MM.1S (cell line): ENCODE data around the gene EMP3.

Source experiments
- DNase-seq: peaks from one replicate; pipeline ENCODE4 v3.0.0-alpha.2; 2015
- H2AFZ ChIP-seq: fragments of 300-600 bp; sonication (generic); 2 replicates; pipeline ENCODE4 v1.6.0; 2016; ENCODE audit warnings: antibody characterized with exemption, low read length
- H3F3A ChIP-seq: fragments of 300-600 bp; sonication (generic); 2 replicates; pipeline ENCODE4 v1.6.1; 2016; ENCODE audit warnings: mild to moderate bottlenecking, antibody characterized with exemption, low read length, moderate library complexity, mixed read lengths; ENCODE audit not compliant: insufficient read depth
- H3K27ac ChIP-seq: fragments of 300-600 bp; sonication (generic); 2 replicates; pipeline ENCODE4 v1.5.1; 2016; ENCODE audit warnings: mild to moderate bottlenecking, low read length
- H3K27me3 ChIP-seq: fragments of 300-600 bp; sonication (generic); replicated peaks from 2 replicates; pipeline ENCODE4 v1.6.0; 2016; ENCODE audit warnings: low read length; ENCODE audit not compliant: insufficient read depth
- H3K36me3 ChIP-seq: fragments of 300-600 bp; sonication (generic); replicated peaks from 2 replicates; pipeline ENCODE4 v1.6.1; 2016; ENCODE audit warnings: mild to moderate bottlenecking, low read length, mixed read lengths; ENCODE audit not compliant: insufficient read depth
- H3K4me1 ChIP-seq: fragments of 300-600 bp; sonication (generic); 2 replicates; pipeline ENCODE4 v1.6.1; 2016; ENCODE audit warnings: low read length, mixed read lengths
- H3K4me2 ChIP-seq: fragments of 300-600 bp; sonication (generic); 2 replicates; pipeline ENCODE4 v1.6.0; 2016; ENCODE audit warnings: low read depth, low read length
- H3K4me3 ChIP-seq: fragments of 300-600 bp; sonication (generic); 2 replicates; pipeline ENCODE4 v1.5.1; 2016; ENCODE audit warnings: low read length, mixed read lengths
- H3K79me2 ChIP-seq: fragments of 300-600 bp; sonication (generic); 2 replicates; pipeline ENCODE4 v1.6.1; 2016; ENCODE audit warnings: mixed run types, low read length, mixed read lengths
- H3K9ac ChIP-seq: fragments of 300-600 bp; sonication (generic); 2 replicates; pipeline ENCODE4 v1.6.1; 2016; ENCODE audit warnings: low read length, mixed read lengths
- H3K9me2 ChIP-seq: fragments of 300-600 bp; sonication (generic); replicated peaks from 2 replicates; pipeline ENCODE4 v1.6.1; 2016; ENCODE audit warnings: mild to moderate bottlenecking, low read length, mixed read lengths; ENCODE audit not compliant: insufficient read depth
- H3K9me3 ChIP-seq: fragments of 300-600 bp; sonication (generic); replicated peaks from 2 replicates; pipeline ENCODE4 v1.6.1; 2016; ENCODE audit warnings: mild to moderate bottlenecking, low read length, mixed read lengths; ENCODE audit not compliant: insufficient read depth
- H4K20me1 ChIP-seq: fragments of 300-600 bp; sonication (generic); 2 replicates; pipeline ENCODE4 v1.6.1; 2016; ENCODE audit warnings: mild to moderate bottlenecking, low read length, moderate library complexity, mixed read lengths; ENCODE audit not compliant: insufficient read depth
- CTCF ChIP-seq: fragments of 300-600 bp; sonication (generic); IDR thresholded peaks from 2 replicates; pipeline ENCODE4 v1.5.1; 2016; ENCODE audit warnings: antibody characterized with exemption, low read length, mixed read lengths
- EZH2 ChIP-seq: fragments of 300-600 bp; sonication (generic); optimal IDR thresholded peaks from 2 replicates; pipeline ENCODE3; 2017; ENCODE audit warnings: low read depth, mild to moderate bottlenecking, antibody characterized with exemption, low read length, mixed read lengths
- EZH2phosphoT487 ChIP-seq: fragments of 300-600 bp; sonication (generic); IDR thresholded peaks from 2 replicates; pipeline ENCODE4 v1.6.1; 2018; ENCODE audit warnings: antibody characterized with exemption, low read length

The EMP3 gene

GRCh38 chr19:48284896-48285295 is 40.5 kb upstream of the EMP3 start:
- H3K9me3 ChIP-seq = no peaks in the 10 kb centered on the region
- no peak for TF ChIP-seq CTCF
- TF ChIP-seq EZH2 = no peak
- TF ChIP-seq EZH2phosphoT487 = no peak
- H3K9ac ChIP-seq = no peak overlapping the region
- DNase-seq = no peak
- H3K27ac ChIP-seq = no peak overlapping the region
- H3F3A ChIP-seq = no peaks in the 10 kb centered on the region
- H3K79me2 ChIP-seq = no peaks in the 10 kb centered on the region
- no peaks in the 10 kb centered on the region for H3K9me2 ChIP-seq
- H3K4me1 ChIP-seq = no peaks in the 10 kb centered on the region
- no peaks in the 10 kb centered on the region for H4K20me1 ChIP-seq
- no peaks in the 10 kb centered on the region for H3K36me3 ChIP-seq
- no peak overlapping the region for H3K4me2 ChIP-seq
- no peak overlapping the region for H3K4me3 ChIP-seq
- H3K27me3 ChIP-seq = peaks cover 84% of the 10 kb centered on the region
- no peak overlapping the region for H2AFZ ChIP-seq

GRCh38 chr19:48287748-48288147 is 37.6 kb upstream of the EMP3 start:
- TF ChIP-seq CTCF (no peak), EZH2phosphoT487 (no peak), EZH2 (no peak)
- H3K79me2 ChIP-seq = no peaks in the 10 kb centered on the region
- H3K9ac ChIP-seq = no peak overlapping the region
- H3K4me3 ChIP-seq = no peak overlapping the region
- H4K20me1 ChIP-seq = no peaks in the 10 kb centered on the region
- H2AFZ ChIP-seq = no peak overlapping the region
- no peak overlapping the region for H3K4me2 ChIP-seq
- H3K27me3 ChIP-seq = peaks cover 74% of the 10 kb centered on the region
- no peaks in the 10 kb centered on the region for H3K4me1 ChIP-seq
- no peaks in the 10 kb centered on the region for H3F3A ChIP-seq
- no peaks in the 10 kb centered on the region for H3K9me3 ChIP-seq
- no peak overlapping the region for H3K27ac ChIP-seq
- no peaks in the 10 kb centered on the region for H3K36me3 ChIP-seq
- no peaks in the 10 kb centered on the region for H3K9me2 ChIP-seq
- no peak for DNase-seq

- Histone ChIP-seq H3K36me3 (no peaks in the 10 kb centered on the region), H3F3A (no peaks in the 10 kb centered on the region), H3K9me2 (no peaks in the 10 kb centered on the region), H3K27ac (no peak overlapping the region), H4K20me1 (no peaks in the 10 kb centered on the region), H2AFZ (no peak overlapping the region), H3K9me3 (no peaks in the 10 kb centered on the region), H3K27me3 (peaks cover 73% of the 10 kb centered on the region), H3K4me3 (no peak overlapping the region), H3K9ac (no peak overlapping the region), H3K4me2 (no peak overlapping the region), H3K79me2 (no peaks in the 10 kb centered on the region), H3K4me1 (no peaks in the 10 kb centered on the region)
- no peak for DNase-seq
- TF ChIP-seq CTCF (no peak), EZH2phosphoT487 (no peak), EZH2 (no peak)
Observed at GRCh38 chr19:48290401-48290770, 35.0 kb upstream of the EMP3 start.
